HEK293T (cell line): ENCODE results near the gene SLF2.

Experiments used
- ARNT ChIP-seq: fragments of 450-650 bp; IDR thresholded peaks from 2 replicates; pipeline ENCODE4 v1.6.1; 2017; ENCODE audit warnings: mild to moderate bottlenecking
- BHLHE40 ChIP-seq: fragments of 450-650 bp; IDR thresholded peaks from 2 replicates; pipeline ENCODE4 v1.6.1; 2016; ENCODE audit warnings: mild to moderate bottlenecking, moderate library complexity, borderline replicate concordance
- FOXA1 ChIP-seq: fragments of 450-650 bp; IDR thresholded peaks from 2 replicates; pipeline ENCODE4 v1.6.1; 2016; ENCODE audit warnings: mild to moderate bottlenecking
- FOXK2 ChIP-seq: fragments of 450-650 bp; IDR thresholded peaks from 2 replicates; pipeline ENCODE4 v1.6.1; 2016; ENCODE audit warnings: mild to moderate bottlenecking
- FOXM1 ChIP-seq: fragments of 450-650 bp; IDR thresholded peaks from 2 replicates; pipeline ENCODE4 v1.6.1; 2017; ENCODE audit warnings: mild to moderate bottlenecking, borderline replicate concordance
- HDGF ChIP-seq: fragments of 450-650 bp; IDR thresholded peaks from 2 replicates; pipeline ENCODE4 v1.6.1; 2017; ENCODE audit warnings: antibody characterized with exemption, borderline replicate concordance
- SP1 ChIP-seq: fragments of 450-650 bp; IDR thresholded peaks from 2 replicates; pipeline ENCODE4 v1.6.1; 2017
- SUZ12 ChIP-seq: fragments of 450-650 bp; IDR thresholded peaks from 2 replicates; pipeline ENCODE4 v1.6.1; 2016; ENCODE audit warnings: mild to moderate bottlenecking
- ZNF384 ChIP-seq: fragments of 450-650 bp; IDR thresholded peaks from 2 replicates; pipeline ENCODE4 v1.6.1; 2016
- TF ChIP-seq, protein P1 (sequence below): fragments of 450-650 bp; IDR thresholded peaks from 2 replicates; pipeline ENCODE4 v1.6.1; 2016

DNA sequence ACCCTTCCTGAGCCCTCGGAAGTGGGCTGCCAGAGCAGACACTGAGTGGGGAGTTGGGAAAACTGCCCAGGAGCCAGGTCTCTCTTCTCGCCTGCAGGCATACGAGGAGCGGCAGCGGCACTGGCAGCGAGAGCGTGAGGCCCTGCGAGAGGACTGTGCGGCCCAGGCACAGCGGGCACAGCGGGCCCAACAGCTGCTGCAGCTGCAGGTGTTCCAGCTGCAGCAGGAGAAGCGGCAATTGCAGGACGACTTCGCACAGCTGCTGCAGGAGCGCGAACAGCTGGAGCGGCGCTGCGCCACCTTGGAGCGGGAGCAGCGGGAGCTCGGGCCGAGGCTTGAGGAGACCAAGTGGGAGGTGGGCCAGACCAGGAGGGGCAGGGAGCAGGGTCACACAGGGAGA lies 92.6 kb downstream of the SLF2 start:
- no peak for TF ChIP-seq FOXM1
- TF ChIP-seq SP1: no peak
- no peak for TF ChIP-seq SUZ12
- TF ChIP-seq, protein P1, sequence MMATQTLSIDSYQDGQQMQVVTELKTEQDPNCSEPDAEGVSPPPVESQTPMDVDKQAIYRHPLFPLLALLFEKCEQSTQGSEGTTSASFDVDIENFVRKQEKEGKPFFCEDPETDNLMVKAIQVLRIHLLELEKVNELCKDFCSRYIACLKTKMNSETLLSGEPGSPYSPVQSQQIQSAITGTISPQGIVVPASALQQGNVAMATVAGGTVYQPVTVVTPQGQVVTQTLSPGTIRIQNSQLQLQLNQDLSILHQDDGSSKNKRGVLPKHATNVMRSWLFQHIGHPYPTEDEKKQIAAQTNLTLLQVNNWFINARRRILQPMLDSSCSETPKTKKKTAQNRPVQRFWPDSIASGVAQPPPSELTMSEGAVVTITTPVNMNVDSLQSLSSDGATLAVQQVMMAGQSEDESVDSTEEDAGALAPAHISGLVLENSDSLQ: no peak
- TF ChIP-seq HDGF: no peak
- TF ChIP-seq BHLHE40: no peak
- no peak for TF ChIP-seq FOXK2
- TF ChIP-seq ZNF384: no peak
- TF ChIP-seq ARNT: no peak
- TF ChIP-seq FOXA1: no peak
